ENCODE results near the gene OAS3.

DNA sequence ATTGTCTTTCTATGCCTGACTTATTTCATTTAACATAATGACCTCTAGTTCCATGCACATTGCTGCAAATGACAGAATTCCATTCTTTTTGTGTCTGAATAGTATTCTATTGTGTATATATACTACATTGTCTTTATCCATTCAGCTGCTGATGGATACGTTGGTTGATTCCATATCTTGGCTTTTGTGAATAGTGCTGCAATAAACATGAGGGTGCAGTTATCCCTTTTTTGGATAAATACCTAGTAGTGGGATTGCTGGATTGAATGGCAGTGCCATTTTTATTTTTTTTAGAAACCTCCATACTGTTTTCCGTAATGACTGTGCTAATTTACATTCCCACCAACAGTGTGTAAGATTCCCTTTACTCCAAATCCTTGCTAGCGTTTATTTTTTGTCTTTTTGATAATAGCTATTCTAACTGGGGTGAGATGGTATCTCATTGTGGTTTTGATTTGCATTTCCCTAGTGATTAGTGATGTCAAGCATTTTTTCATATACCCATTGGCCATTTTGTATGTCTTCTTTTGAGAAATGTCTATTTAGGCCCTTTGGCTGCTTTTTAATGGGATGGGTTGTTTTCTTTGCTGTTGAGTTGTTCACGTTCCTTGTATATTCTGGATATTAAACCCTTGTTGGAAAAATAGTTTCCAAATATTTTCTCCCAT lies 42.4 kb downstream of the OAS3 start:
- TF ChIP-seq, protein P1, sequence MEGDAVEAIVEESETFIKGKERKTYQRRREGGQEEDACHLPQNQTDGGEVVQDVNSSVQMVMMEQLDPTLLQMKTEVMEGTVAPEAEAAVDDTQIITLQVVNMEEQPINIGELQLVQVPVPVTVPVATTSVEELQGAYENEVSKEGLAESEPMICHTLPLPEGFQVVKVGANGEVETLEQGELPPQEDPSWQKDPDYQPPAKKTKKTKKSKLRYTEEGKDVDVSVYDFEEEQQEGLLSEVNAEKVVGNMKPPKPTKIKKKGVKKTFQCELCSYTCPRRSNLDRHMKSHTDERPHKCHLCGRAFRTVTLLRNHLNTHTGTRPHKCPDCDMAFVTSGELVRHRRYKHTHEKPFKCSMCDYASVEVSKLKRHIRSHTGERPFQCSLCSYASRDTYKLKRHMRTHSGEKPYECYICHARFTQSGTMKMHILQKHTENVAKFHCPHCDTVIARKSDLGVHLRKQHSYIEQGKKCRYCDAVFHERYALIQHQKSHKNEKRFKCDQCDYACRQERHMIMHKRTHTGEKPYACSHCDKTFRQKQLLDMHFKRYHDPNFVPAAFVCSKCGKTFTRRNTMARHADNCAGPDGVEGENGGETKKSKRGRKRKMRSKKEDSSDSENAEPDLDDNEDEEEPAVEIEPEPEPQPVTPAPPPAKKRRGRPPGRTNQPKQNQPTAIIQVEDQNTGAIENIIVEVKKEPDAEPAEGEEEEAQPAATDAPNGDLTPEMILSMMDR (IDR thresholded peaks at IDR 0.05 in 8 of 11, conservative IDR thresholded peaks at IDR 0.05 in 3 of 11): no peak
- TF ChIP-seq POLR2AphosphoS5 (IDR thresholded peaks at IDR 0.05): no peak
- TF ChIP-seq POLR2A (IDR thresholded peaks at IDR 0.05): no peak

Measured in spleen (tissue), 7 donors.